ENCODE results near the gene CREBBP.

The CREBBP gene

DNA sequence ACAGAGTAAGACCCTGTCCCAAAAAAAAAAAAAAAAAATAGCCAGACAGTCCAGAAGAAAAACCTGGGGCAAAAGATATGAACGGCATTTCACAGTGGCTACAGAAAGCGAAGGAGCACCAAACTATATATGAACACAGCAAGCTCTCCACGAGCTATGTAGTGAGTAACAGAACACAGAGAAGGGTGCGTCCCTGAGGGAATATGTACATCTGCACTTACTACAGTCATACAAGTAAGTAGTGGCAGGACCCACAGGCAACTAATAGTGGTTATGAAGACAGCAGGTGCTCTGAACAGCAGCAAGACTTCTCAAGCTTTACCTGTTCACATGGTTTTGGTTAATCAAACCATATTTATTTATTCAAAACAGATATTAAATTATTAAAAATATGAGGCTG is 179.0 kb downstream of the CREBBP start:
- peak in 1 of 2 experiments; percentile 51 for DNase-seq

GRCh38 chr16:3698941-3699340 is 181.6 kb downstream of the CREBBP start:
- no peak for DNase-seq

GRCh38 chr16:3696425-3697218 is 183.9 kb downstream of the CREBBP start:
- DNase-seq: no peak

- DNase-seq: peak; percentile 59 to 70
Measured at GRCh38 chr16:3695610-3696369, 184.7 kb downstream of the CREBBP start.

- no peak for DNase-seq
Measured at GRCh38 chr16:3694051-3694450, 186.5 kb downstream of the CREBBP start.

- no peak for DNase-seq
Measured at GRCh38 chr16:3691761-3692160, 188.8 kb downstream of the CREBBP start.

DNA sequence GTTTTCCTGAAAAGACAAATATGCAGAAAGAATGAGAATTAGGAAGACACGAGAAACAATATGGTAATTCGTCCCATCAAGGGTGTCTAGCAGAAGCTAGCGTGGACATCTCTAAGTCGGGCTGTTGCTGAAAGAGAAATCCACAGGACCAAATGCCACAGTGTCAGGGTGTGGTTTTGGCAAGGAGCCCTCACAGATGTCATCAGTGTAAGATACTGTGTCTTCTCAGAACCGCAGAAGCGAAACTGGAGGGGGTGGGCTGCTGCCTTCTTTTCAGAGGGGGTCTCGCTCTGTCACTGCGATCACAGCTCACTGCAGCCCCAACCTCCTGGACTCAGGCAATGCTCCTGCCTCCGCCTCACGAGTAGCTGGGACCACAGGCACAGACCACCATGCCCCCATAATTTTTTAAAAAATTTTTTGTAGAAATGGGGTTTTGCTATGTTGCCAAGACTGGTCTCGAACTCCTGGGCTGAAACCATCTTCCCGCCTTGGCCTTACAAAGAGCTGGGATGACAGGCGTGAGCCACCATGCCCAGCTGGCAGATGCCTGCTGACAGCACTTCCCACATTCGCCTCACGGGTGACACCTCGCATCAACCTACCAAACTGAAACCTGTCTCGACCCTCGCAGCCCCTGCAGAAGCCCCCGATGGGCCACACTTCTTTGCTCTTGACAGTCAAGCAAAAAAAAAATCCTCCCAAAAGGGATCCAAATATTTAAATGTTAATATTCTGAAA is 189.4 kb downstream of the CREBBP start:
- DNase-seq: no peak

- peak; percentile 33 to 66 for DNase-seq
Measured at GRCh38 chr16:3690470-3690928, 190.0 kb downstream of the CREBBP start.

DNA sequence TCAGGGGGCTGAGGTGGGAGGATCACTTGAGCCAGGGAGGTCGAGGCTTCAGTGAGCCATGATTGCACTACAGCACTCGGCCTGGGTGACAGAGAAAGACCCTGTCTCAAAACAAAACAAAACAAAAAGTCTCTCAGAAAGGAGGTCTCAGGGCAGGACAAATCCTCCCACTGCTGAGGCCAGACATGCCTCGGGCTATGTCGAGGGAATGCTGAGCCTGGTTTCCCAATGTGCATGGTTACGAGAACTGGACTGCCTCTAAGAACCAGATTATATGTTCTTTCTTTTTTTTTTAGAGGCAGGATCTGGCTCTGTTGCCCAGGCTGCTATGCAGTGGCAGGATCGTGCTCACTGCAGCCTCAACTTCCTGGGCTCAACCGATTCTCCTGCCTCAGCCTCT is 190.8 kb downstream of the CREBBP start:
- DNase-seq: no peak

- no peak for DNase-seq
Measured at GRCh38 chr16:3687792-3688191, 192.7 kb downstream of the CREBBP start.

GRCh38 chr16:3687021-3687420 is 193.5 kb downstream of the CREBBP start:
- DNase-seq: no peak

DNA sequence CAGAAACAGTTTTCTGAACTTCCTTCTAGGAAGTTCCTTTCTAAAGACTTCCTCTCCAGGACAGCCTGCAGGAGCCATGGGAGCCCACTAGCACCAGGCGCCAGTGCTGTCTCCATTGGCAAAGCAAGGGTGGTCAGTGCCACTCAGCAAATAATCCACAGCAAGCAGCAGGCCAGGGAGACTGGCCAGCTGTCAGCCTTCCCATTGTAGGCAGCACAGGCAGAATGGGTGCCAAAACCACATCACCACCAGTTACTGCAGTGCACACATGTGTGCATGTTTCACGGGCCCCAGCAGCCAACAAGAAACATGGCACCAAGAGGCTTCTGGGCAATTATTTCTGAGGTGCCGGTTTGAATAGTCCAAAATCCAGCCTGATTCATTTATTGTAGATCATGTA is 199.3 kb downstream of the CREBBP start:
- no peak for DNase-seq

DNA sequence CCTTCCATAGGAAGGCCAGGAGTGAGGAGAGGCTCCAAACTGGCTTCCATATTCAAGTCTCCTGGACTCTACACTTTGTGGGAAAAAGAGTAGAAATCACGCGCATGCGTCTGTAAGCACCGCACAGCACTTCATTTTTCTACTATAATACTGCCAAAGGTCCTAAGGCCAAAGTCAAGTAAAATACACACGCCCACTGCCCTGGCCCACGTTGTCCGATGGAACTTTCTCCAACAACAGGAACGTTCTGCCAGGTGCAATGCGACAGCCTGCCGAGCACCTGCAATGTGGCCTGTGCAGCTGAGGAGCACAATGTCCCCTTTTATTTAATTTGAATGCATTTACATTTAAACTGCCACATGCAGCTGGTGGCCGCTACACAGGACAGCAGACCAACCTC is 202.5 kb downstream of the CREBBP start:
- DNase-seq: peak; percentile 16 to 61

DNA sequence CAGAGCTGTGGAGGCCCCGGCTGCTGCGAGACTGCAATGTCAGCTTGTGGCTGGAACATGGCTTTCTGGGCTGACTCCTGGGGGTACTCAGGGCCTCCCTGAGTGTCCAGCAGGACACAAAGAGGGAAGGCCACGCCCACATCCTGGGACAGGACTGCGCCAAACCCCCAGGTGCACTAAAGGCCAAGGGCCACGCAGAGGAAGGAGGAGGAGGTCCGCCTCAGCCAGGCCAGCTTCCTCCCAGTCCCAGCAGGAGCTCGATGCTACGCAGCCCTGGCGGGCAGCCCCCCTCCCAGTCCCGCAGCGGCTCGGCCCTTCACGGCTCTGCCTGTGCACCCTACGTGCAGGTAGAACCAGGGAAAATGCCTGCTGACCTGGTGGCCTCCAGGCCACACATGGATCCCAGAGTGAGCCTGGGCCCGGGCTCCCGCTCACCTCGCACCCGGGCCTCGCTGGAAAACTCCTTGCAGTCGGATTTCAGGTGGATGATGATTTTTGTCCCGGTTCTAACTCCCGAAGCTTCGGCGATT is 204.8 kb downstream of the CREBBP start:
- DNase-seq: no peak
